ENCODE results near the gene DERL3.

DERL3 gene

DNA sequence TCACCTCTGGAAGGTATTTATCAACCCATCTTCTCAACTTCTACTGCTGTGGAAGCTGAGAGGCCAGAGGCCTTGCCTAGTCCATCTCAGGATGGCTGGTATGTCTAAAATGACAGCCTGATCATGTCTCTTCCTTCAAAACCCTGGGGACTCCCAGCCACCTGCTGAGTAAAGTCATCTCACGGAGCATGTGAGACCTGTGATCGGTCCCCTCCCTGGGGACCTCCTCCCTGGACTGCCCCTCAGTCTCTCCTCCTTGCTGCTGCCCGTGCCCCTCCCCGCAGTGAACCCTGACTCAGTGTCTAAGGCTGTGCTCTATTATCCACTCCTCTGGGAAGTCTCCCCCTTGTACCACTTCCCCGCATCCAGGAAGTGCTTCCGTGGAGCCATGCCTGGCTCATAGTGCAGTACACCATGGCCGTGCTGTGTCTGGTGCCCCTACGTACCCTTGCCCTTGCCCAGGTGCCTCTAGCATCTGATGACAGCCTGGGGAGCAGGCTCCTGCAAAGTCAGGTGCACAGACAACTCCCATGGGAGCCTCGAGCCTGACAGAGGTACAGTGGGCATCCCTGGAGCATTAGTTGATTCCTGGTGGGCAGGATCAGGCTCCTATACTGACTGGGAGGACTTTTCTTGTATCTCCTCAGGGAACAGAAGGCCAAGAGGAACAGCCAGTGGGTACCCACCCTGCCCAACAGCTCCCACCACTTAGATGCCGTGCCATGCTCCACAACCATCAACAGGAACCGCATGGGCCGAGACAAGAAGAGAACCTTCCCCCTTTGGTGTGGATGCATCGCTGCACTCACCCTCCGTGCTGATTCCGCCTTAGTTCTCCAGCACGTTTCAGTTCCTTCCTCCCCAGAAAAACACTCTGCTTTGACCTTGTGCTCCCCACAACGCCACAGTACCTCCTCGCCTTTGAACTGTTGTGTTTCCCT lies 38.2 kb downstream of the DERL3 start:
- DNase-seq = no peak

DNA sequence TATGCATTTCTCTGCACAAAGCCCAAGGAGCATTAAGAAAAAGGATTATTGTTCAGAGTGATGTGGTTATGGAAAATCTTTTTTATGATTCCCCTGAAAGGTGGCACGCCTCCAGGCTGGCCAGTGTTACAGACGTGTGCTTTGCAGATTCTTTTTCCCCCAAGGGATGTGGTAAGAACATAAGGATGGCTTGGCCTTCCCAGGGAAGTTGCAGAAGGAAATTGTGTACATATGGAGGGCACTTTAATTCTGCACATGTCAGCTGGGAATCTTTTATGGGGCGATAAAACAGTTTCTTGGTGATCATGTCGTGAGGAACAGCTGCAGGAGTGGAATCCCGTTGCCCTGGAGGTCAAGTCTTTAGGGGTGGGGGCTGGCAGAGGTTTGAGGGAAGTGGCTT lies 42.3 kb downstream of the DERL3 start:
- DNase-seq = no peak

DNA sequence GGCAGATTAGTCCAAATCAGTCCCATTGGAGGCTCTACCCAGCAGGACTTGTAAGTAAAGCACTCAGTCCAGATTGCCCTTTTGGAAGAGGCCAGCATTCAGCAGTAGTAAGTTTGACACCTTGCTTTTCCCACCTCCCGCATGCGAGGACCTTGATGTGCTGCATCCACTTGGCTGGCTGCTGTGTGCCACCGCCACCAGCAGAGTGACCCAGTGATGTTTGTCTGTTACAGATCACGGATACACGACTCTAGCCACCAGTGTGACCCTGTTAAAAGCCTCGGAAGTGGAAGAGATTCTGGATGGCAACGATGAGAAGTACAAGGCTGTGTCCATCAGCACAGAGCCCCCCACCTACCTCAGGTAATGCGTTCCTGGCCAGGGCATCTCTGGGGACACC lies 45.5 kb downstream of the DERL3 start:
- no peak for DNase-seq

GRCh38 chr22:23791738-23792645 lies 46.8 kb downstream of the DERL3 start:
- DNase-seq = no peak

- DNase-seq = no peak
Measured at GRCh38 chr22:23790819-23791737, 47.7 kb downstream of the DERL3 start.

DNA sequence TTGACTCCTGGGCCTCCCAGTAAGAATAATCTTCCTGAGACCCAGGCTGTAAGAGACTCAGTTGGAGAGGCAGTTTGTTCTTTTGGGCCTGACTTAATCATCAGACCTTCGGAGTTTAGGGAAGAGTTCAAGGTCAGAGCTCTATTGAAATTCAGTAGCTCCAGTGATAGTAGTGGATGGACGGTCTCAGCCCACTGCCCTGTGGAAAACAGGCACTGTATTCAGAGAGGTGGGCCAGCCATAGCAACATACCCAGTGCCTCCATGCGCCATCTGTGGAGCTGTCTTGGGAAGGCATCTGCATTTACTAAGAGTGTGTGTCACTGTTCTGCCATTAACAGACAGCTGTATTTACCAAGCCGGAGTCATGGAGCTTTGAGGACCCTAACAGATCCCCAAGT lies 49.2 kb downstream of the DERL3 start:
- DNase-seq = no peak

DNA sequence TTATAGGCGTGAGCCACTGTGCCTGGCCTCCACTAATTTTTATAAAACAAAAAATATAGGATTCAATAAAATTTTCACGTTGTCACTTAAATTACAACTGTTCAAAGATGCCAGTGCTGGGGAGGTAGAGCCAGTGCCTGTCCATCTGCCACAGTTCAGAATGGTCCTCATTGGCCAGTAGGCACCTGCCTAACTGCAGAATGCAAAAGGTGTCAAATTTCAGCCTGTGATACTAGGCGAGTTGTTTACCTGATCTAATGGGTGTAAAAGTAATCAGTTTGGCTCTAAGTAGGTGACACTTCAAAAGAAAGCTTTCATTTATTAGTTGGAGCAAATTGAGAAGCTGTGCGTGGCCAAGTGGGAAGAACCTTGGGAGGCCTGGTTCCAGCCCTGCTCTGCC lies 49.7 kb downstream of the DERL3 start:
- DNase-seq = no peak

GRCh38 chr22:23787910-23788309 lies 50.9 kb downstream of the DERL3 start:
- no peak for DNase-seq

DNA sequence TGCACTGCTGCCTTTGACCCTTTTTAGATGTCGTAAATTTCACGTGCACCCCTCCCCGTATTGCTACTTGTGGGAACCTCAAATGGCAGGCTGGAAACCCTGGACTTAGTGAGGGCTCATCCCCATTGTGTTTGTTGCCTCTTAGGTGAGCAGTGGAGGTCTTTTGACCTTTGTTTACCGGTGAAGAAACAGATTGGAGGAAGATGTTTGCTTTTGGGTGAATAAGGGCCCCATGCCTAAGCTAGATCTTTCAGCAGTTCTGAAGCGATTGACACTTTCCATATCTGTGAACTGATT lies 51.3 kb downstream of the DERL3 start:
- DNase-seq = no peak

GRCh38 chr22:23786752-23787599 lies 51.8 kb downstream of the DERL3 start, which contains the start of gene SMARCB1:
Gene SMARCB1, plus strand, starts transcription at chr22:23786966. Its CDS starts 204 bp downstream, at chr22:23787170.
- peak; percentile 44 for DNase-seq

DNA sequence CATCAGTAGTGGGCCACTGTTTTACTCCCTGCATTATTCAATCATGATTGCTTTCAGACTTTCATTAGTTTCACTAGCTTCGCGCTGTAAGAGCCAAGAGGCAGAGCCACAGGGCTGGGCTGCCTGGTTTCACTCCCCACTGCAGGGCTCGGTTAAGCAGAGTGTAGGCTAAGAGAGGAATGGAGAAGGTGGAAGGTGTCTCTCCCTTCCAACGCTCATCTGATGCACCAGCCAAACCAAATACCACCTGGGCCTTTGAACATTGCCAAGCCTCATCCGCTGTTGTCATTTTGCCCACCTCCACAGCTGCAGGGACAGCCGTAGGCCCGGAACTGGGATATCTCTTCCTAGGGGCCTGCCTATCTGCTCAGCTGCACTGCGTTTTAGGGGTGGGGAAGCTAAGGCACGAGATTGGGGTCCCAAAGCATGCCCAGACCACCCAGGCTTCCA lies 52.5 kb downstream of the DERL3 start:
- DNase-seq = no peak

Data from SHP77 treated with DMSO at 0.1 percent for 48 hours (cell line).